B cell (primary cell): ENCODE data around the gene NUP155.
"Not testable (repeated sequence)": the region's sequence is repeated elsewhere in the genome, so short reads cannot be mapped to it uniquely, and the experiment has no call there.

ENCODE experiments used
- CTCF ChIP-seq: fragments of 200-600 bp; IDR thresholded peaks from one replicate; pipeline ENCODE4 v1.8.0; 2022; ENCODE audit warnings: antibody characterized with exemption, mild to moderate bottlenecking
- EZH2 ChIP-seq: IDR thresholded peaks from 2 replicates; pipeline ENCODE4 v1.6.1; 2012; ENCODE audit warnings: borderline replicate concordance, low read depth, mild to moderate bottlenecking, moderate library complexity, low read length; ENCODE audit not compliant: insufficient read depth, poor library complexity, severe bottlenecking

DNA sequence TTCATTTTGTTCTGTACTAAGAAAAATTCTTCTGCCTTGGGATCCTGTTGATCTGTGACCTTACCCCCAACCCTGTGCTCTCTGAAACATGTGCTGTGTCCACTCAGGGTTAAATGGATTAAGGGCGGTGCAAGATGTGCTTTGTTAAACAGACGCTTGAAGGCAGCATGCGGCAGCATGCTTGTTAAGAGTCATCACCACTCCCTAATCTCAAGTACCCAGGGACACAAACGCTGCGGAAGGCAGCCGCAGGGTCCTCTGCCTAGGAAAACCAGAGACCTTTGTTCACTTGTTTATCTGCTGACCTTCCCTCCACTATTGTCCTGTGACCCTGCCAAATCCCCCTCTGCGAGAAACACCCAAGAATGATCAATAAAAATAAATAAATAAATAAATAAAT is 74.6 kb downstream of the NUP155 start:
- not testable (repeated sequence) for TF ChIP-seq CTCF, EZH2
